A549 (cell line): ENCODE results near the gene FAM234B. TPM values are rescaled to one million over a fixed set of nuclear protein-coding genes. Genes with fewer than 3 reads are reported as not detected.
"Not testable (repeated sequence)": the region's sequence is repeated elsewhere in the genome, so short reads cannot be mapped to it uniquely, and the experiment has no call there.

Source experiments
- ATAC-seq, 2 experiments: fragments of 200-7000 bp in 1 of 2; fragments of >200 bp in 1 of 2; cut with Nextera tagmentation in 1 of 2; cut with Tn5 transposase in 1 of 2; 3 replicates each; pipeline versions ENCODE4 v1.8.0 to v1.9.1; 2018 to 2020; ENCODE audit warnings: mild to moderate bottlenecking in 1 of 2, moderate library complexity in 1 of 2
- CTCF ChIA-PET: fragments of 300-600 bp; sonication (Branson Sonifier 250); formaldehyde crosslinking; extraction: SDS; loops from one replicate; lab custom pipeline; 2021; ENCODE audit warnings: antibody characterized with exemption, inconsistent platforms; lab: Yijun Ruan, JAX
- POLR2A ChIA-PET: fragments of 350-600 bp; formaldehyde crosslinking; extraction: SDS; loops from one replicate; lab custom pipeline; 2021; ENCODE audit warnings: antibody characterized with exemption, inconsistent platforms; lab: Yijun Ruan, JAX
- DNase-seq, 2 experiments: peaks; one replicate each; pipeline versions ENCODE4 v3.0.0 to v3.0.0-alpha.2; 2011 to 2016; ENCODE audit warnings: low read depth in 1 of 2, low spot score in 1 of 2
- FAIRE-seq: peaks from 2 replicates; lab custom pipeline; 2011; peaks lifted over from hg19 to GRCh38; lab: Jason Lieb, UNC
- H3K27ac ChIP-seq, 2 experiments: fragments of >200 bp; sonication (Bioruptor Twin); formaldehyde crosslinking; 3 replicates each; pipeline ENCODE4 v1.5.1; 2016 to 2017
- H3K4me1 ChIP-seq: fragments of >200 bp; sonication (Bioruptor Twin); formaldehyde crosslinking; 3 replicates; pipeline ENCODE4 v1.6.1; 2016
- H3K4me2 ChIP-seq: fragments of >200 bp; sonication (Bioruptor Twin); formaldehyde crosslinking; 3 replicates; pipeline ENCODE4 v1.6.1; 2016
- H3K4me3 ChIP-seq: fragments of >200 bp; sonication (Bioruptor Twin); formaldehyde crosslinking; 3 replicates; pipeline ENCODE4 v1.5.1; 2016
- H3K9me3 ChIP-seq: fragments of >200 bp; sonication (Bioruptor Twin); formaldehyde crosslinking; 3 replicates; pipeline ENCODE4 v1.6.1; 2016
- CTCF ChIP-seq: fragments of >200 bp; sonication (Bioruptor Twin); formaldehyde crosslinking; IDR thresholded peaks from 3 replicates; pipeline ENCODE4 v1.5.1; 2016
- EHMT2 ChIP-seq: fragments of 200-600 bp; sonication (generic); IDR thresholded peaks from 2 replicates; pipeline ENCODE4 v1.6.1; 2016; ENCODE audit warnings: antibody characterized with exemption, low read depth, mild to moderate bottlenecking, moderate library complexity
- ELK1 ChIP-seq: fragments of 150-350 bp; IDR thresholded peaks from 2 replicates; pipeline ENCODE4 v1.6.1; 2014; ENCODE audit warnings: low read depth, mild to moderate bottlenecking, low read length
- FOSL2 ChIP-seq, 2 experiments: fragments of 450-650 bp in 1 of 2; fragments of >200 bp in 1 of 2; sonication (Bioruptor Twin) in 1 of 2; formaldehyde crosslinking; IDR thresholded peaks; 2 replicates each; pipeline versions ENCODE4 v1.5.0 to v1.6.1; 2016 to 2020; ENCODE audit warnings: mild to moderate bottlenecking in 1 of 2, moderate library complexity in 1 of 2
- GATA3 ChIP-seq: IDR thresholded peaks from 2 replicates; pipeline ENCODE4 v1.6.1; 2012; ENCODE audit warnings: borderline replicate concordance
- HDAC2 ChIP-seq: fragments of 200-600 bp; sonication (generic); IDR thresholded peaks from 2 replicates; pipeline ENCODE4 v1.6.1; 2016
- HOXB13 ChIP-seq: fragments of 250-450 bp; sonication (Bioruptor Pico); IDR thresholded peaks from 2 replicates; pipeline ENCODE4 v1.5.0; 2020; ENCODE audit warnings: low read depth, mild to moderate bottlenecking, moderate library complexity
- JUNB ChIP-seq: fragments of >200 bp; sonication (Bioruptor Twin); formaldehyde crosslinking; IDR thresholded peaks from 2 replicates; pipeline ENCODE4 v1.6.1; 2016
- MYC ChIP-seq: IDR thresholded peaks from 2 replicates; pipeline ENCODE4 v1.6.1; 2012; ENCODE audit warnings: mild to moderate bottlenecking, inconsistent platforms, low read length, improper control_type of control experiment, borderline replicate concordance
- NFE2L2 ChIP-seq: fragments of 150-350 bp; conservative IDR thresholded peaks from 2 replicates; pipeline ENCODE4 v1.6.1; 2014; ENCODE audit warnings: low read length
- PHF8 ChIP-seq: fragments of 200-600 bp; sonication (generic); IDR thresholded peaks from 2 replicates; pipeline ENCODE4 v1.6.1; 2016; ENCODE audit warnings: low read depth, mild to moderate bottlenecking, antibody characterized with exemption, moderate library complexity, borderline replicate concordance
- RARB ChIP-seq: fragments of 250-450 bp; sonication (Bioruptor Pico); IDR thresholded peaks from 2 replicates; pipeline ENCODE4 v1.8.0; 2021; ENCODE audit warnings: mild to moderate bottlenecking, moderate library complexity
- RFX5 ChIP-seq: fragments of 450-650 bp; IDR thresholded peaks from 2 replicates; pipeline ENCODE4 v1.7.1; 2014; ENCODE audit warnings: antibody characterized with exemption, mild to moderate bottlenecking, moderate library complexity
- SMC3 ChIP-seq: fragments of >200 bp; sonication (Bioruptor Twin); formaldehyde crosslinking; IDR thresholded peaks from 3 replicates; pipeline ENCODE4 v1.6.1; 2018; ENCODE audit warnings: inconsistent platforms
- ZC3H11A ChIP-seq: fragments of 450-650 bp; IDR thresholded peaks from 2 replicates; pipeline ENCODE4 v1.6.1; 2014; ENCODE audit warnings: antibody characterized with exemption, mild to moderate bottlenecking
- ZFP36 ChIP-seq: fragments of 450-650 bp; IDR thresholded peaks from 2 replicates; pipeline ENCODE4 v1.6.1; 2014; ENCODE audit warnings: borderline replicate concordance; ENCODE audit not compliant: partially characterized antibody
- WGBS: methylation state at CpG from one replicate; pipeline ENCODE4 v1.1.6; 2017; ENCODE audit errors: missing lambda C conversion rate; 5-methylcytosine and 5-hydroxymethylcytosine counted together
- polyA plus RNA-seq, 4 experiments: library from polyadenylated mRNA; depleted of rRNA in 3 of 4; stranded (reverse); fragments of >200 nt; fragmentation: RNase III in 1 of 4; extraction: RNeasy Plus Mini Kit Qiagen cat#74134 plus additional on column Dnase treatment in 1 of 4; gene quantifications; 2 replicates in 3 of 4; 3 replicates in 1 of 4; pipeline ENCODE4 v1.2.3, GENCODE V29; 2011 to 2017

Gene FAM234B
- polyA plus RNA-seq, 2 of the 4 experiments (the other 2 are of a cell fraction), result 2.6 to 7.5 TPM

DNA sequence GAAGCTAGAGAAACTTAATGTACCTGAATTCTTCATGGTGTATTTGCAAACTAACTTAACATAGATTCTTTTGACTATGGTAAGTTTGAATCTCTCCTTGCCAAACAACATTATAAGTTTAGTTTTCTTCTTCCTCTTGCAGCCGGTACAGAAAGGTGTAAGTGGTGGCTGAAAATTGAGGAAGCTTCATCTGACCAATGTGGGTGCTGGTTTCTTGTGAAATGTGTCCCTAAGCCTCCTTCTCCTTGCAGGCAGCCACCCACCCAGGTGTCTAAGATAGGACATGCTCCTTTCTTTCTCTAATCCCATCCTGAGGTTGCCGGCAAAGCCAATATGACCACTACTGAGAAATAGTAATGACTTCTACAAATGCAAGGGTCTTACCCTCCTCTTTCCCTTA lies 38.7 kb downstream of the FAM234B start:
- Histone ChIP-seq H3K4me3 (no peak overlapping the region), H3K27ac (no peak overlapping the region), H3K4me1 (no peaks in the 10 kb centered on the region), H3K9me3 (no peaks in the 10 kb centered on the region), H3K4me2 (no peak overlapping the region)
- ChIA-PET POLR2A (no interaction called here), CTCF (interaction anchor here (1.0 kb wide), 1 partner anchor 172 kb away, joined by 3 read pairs; no protein-coding TSS in a partner anchor)
- no peak for FAIRE-seq
- no peak for ATAC-seq
- no peak for DNase-seq
- WGBS, result 94% methylated on average over 2 of the region's 2 CpGs
- TF ChIP-seq PHF8 (no peak), ZC3H11A (no peak), SMC3 (no peak), EHMT2 (no peak), RARB (CRISPR knock-in tag) (no peak), MYC (no peak), JUNB (no peak), FOSL2 (IDR thresholded peaks at IDR 0.05) (no peak), FOSL2 (CRISPR knock-in tag; IDR thresholded peaks at IDR 0.05) (no peak), HDAC2 (no peak), ZFP36 (no peak), NFE2L2 (no peak), ELK1 (no peak), RFX5 (no peak)

GRCh38 chr12:13083638-13084037 lies 39.5 kb downstream of the FAM234B start:
- CTCF ChIA-PET, H3K4me3 ChIP-seq, ATAC-seq, DNase-seq, H3K9me3 ChIP-seq, FAIRE-seq, H3K4me2 ChIP-seq, POLR2A ChIA-PET, H3K4me1 ChIP-seq, H3K27ac ChIP-seq: not testable (repeated sequence)
- WGBS, result 74% methylated on average over 5 of the region's 5 CpGs

- CTCF ChIA-PET, result interaction anchor here (0.6 to 2.7 kb wide), 4 partner anchors 10 to 127 kb away, joined by 3 to 22 read pairs (median 6); partner anchors contain the start of gene FAM234B
- TF ChIP-seq CTCF (no peak), RARB (CRISPR knock-in tag) (no peak), HOXB13 (no peak), SMC3 (no peak), GATA3 (no peak)
- TF ChIP-seq, all 56 proteins: peak for 0
- POLR2A ChIA-PET, result no interaction called here
- no peak for ATAC-seq
- no peak overlapping the region for H3K4me3 ChIP-seq
- no peaks in the 10 kb centered on the region for H3K4me1 ChIP-seq
- no peak overlapping the region for H3K27ac ChIP-seq
- no peak for DNase-seq
- WGBS, result 90% methylated on average over 11 of the region's 11 CpGs
- no peak overlapping the region for H3K4me2 ChIP-seq
- H3K9me3 ChIP-seq, result no peaks in the 10 kb centered on the region
- no peak for FAIRE-seq
These were observed 40.9 kb downstream of the FAM234B start for GRCh38 chr12:13084898-13085640.
